ENCODE data around the gene NPHP4.

Gene NPHP4

DNA sequence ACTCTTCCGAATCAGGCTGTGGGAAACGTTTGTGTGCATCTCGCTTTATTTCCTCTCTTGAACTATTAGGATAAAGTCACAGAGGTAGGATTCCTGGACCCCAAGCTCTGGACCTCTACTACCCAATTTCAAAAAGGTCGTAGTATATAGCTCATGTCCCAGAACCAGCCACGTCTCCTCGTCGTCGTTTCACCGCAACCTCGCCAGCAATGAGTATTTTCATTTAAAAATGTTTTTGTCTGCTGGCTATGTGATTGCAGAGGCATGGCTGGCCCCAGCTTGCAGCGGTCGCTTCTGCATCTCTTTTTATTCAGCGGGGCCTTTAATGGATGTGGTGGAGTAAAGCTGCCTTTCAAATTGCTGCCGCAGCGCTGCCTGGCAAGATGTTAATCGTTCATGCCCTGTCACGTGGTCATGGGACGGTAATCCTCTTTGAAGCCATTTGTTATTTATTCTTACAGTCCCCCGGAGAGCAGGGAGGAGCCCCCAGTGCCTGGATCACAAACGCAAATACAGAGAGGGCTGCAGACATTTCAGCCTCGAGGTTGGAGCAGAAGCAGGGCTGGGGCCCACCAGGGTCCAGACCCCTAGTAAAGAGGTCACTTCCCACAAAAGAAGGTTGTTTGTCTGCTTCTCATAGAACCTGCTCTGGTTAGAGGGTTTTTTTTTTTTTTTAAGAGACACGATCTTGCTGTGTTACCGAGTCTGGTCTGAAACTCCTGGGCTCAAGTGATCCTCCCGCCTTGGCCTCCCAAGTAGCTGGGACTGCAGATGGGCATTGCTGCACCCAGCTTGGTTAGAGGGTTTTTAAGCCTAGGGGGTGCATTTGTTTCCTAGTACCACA lies 11.6 kb upstream of the NPHP4 start:
- DNase-seq, result no peak

DNA sequence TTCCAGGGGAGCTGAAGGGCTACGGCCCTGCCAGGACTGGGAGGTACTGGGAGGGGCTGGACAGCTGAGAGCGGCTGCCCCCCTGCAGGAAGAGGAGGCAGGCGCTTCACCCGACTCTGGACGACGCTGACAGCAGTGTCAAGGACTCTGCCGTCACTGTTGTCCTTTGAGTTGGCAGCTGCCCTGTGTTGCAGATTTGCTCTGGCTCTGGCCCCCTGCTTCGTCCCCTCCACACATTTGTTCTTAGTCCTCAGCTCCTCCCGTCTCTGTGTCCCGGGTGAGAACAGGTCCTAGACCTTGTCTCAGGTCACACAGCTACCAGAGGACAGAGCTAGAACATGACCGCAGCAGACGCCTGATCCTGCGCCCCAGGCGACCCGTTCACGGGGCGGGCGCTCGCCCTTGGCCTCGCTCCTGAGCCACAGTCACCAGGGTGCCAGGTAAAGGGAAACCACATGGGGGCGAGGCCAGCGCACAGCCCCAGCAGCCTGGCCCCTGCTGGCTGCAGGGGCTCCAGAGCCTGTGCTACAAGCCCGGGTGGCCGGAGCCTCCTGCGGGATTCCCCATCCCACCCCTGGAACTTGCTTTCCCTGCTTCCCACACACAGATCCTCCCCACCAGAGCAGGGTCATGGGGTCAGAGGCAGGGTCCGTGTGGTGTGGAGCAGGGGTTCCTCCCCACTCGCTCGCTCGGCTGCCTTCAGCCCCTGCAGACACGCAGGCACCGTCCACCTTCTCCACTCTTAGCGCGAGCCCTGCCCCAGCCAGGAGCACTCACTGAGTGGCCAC lies 10.7 kb upstream of the NPHP4 start:
- DNase-seq, result no peak

DNA sequence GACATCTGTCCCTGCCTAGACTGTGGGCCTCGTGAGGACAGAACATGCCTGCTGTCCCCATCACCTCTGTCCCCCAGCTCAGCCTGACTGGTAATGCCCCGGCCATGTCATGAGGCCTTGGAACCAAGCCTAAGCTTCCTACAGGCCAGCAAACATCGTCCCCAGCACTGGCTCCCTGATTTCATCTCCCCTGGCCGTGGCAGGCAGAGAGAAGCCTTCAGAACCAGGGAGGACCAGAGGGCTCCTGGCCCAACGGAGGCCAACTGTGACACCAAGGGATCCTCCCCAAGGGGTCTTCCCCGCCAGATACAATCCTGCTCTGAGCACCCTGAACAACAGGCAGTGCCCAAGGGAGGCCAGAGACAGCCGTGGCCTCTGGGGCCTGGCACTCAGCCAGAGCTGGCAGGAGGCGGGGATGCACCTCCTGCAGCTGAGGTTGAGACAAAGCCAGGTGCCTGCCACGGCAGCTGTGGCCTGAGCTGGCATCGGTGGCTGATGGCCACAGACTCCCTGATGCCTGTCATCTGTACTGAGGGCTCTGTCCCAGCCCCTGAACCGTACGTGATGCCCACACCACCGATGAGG lies 9.9 kb upstream of the NPHP4 start:
- DNase-seq, result no peak

DNA sequence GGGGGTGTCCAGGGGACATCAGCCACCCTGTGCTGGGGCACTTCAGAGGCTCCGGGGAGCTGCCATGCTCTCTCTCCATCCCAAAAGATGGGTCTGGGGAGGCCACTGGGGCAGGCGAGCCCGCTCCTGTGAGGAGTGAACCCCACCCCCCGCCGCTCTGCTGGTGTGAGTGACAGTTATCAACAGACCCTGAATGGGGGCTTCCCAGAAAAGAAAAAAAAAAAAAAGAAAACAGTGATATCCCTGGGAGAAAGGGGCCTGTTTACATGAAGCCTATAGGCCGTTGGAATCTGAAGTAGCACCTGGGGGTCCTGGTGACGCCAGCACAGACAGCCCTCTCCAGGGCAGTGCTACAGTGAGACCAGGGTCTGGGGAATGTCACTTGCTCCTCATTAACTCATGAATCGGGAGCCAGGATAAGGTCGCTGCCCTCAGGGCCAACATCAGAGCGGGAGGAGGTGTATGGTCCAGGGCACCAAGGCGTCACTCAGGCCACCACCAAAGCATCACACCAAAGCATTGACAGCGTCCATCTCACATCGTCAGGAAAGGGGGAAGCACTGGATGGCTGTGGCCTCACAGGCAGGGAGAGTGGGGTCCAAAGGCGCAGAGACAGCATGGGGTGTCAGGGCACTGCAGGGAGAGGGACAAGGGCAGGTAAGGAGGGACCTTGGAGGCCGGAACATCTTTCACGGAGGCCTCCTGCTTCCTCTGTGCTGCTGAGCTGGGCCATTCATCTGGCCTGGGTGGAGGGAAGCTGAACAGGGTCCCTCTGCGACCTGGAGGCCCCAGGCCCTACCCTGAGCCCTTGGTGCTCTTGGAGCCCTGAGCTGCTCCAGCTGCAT lies 8.4 kb upstream of the NPHP4 start:
- no peak for DNase-seq

DNA sequence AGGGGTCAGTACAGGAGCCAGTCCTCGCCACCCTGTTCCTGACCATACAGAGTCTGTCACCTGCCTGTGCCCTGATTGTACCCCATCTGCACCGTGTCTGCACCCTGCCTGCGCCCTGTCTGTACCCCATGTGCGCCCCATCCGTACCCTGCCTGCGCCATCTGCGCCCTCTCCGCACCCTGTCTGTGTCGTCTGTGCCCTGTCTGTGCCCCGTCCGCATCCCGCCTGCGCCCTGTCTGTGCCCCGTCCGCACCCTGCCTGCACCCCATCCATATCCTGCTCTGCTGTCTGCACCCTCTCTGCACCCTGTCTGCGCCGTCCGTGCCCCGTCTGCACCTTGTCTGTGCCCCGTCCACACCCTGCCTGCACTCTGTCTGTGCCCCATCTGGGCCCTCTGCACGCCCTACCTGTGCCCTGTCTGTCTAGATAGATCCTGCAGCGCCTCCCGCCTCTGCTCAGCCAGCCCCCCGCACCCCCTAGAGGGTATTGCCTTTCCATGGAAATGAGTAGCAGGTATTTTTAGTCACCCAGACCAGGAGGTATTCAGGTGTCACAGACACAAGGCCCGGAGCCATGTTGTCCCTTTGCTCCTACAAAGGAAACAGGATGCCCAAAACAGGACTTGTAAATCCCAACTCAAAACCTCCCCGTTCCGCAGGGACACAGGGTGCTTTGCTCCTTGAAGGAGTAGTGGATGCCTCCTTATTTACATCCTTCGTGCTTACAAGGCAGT lies 7.7 kb upstream of the NPHP4 start:
- no peak for DNase-seq

DNA sequence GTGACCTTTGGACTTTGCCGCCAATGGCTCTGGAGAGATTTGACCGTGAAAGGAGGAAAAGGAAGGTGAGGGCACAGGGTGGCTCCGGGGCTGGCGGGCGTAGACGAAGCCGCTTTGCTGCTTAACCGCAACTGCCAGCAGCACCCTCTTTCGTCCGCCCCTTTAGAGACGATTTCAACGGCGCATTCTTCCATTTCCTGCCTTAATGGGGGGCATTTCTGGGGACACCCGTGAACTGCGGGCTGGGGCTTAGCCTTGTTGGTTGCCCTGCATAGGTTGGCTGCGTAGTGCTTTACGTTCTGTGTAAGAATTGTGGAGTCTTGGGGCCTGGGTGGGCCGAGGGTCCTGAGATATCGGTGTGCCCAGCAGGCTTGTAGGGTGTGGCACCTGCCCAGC lies 6.7 kb upstream of the NPHP4 start:
- DNase-seq, result no peak

DNA sequence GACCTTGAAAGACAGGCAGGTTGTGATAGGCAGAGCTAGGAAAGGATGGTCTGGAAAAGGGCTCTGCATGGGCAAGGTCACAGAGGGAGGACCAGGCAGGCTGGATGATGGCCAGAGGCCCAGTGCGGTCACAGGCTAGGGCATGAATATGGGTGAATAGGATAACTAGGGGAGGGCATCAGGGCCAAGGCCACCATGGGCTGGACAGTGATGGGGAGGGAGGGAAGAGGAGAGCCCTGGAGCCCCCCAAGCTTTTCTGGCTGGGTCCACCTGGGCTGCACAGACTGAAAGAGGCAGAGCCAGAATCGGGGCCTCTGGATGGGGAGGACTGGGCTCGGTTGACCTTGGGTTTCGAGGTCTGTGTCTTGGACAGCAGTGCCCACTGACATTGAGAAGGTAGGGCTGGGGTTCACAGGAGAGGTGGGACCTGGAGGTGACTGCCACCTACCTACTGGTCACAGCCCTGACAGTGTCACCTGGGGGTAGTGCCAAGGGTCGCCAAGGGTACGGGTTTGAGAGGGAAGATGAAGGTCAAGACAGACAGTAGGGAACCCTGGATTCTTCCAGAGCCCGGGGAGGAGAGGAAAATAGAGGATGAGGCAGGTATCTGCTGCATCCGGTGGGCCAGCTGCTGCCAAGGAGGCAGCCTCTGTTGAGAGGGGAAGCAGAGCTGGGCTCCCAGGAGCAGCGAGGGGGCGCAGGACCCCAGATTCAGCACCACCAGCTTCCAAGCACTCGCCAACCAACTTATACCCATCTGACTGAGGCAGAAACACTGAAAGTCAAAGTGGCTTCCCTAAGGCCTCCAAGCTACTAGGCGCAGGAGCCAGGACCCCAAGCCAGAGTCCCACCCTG lies 6.1 kb upstream of the NPHP4 start:
- DNase-seq, result no peak

DNA sequence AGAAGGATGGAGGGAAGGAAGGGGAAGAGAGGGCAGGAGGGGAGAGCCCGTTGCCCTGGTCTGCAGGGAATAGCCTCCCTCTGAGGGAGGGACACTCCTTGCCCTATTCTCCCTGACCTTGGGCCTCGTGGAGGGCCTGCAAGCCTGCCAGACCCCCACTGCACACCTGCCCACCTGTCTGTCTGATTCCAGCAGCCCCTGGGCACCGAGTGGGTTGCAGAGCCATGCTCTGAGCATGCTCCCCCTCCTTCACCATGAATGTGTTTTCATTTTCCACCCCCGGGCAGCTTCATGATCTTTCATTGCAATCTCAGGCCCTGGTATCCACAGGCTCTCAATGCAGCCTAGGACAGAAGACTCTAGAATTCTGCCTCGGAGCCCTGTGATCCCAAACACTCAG lies 5.1 kb upstream of the NPHP4 start:
- no peak for DNase-seq

DNA sequence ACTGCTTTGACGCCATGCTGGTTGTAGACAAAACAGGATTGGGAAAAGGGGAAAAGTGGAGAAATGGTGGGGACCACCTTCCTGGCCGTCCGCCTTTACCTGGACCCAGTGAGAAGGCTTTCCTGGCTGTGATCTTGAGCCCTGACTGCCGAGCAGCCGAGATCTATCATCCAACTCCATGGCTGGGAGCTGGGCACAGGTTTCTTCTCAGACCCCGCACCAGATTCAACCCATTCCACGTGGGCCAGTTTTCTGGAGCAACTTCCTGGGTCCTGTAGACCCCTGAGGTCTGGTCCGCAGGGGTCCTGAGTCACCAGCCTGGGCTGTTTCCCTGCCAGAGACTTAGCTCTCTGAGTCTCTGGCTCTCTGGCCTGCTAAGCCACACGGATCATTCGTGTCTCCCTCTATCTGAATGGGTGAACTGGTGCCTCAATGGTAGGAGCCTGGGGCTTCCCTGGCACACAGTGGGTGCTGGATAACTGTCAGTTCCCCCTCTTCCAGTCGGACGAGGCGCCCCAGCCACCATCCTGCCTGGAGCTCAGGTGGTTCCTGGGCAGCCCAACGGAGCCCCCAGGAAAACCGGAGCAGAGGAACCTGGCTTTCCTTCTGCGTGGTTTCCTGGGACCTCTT lies 4.5 kb upstream of the NPHP4 start:
- no peak for DNase-seq

DNA sequence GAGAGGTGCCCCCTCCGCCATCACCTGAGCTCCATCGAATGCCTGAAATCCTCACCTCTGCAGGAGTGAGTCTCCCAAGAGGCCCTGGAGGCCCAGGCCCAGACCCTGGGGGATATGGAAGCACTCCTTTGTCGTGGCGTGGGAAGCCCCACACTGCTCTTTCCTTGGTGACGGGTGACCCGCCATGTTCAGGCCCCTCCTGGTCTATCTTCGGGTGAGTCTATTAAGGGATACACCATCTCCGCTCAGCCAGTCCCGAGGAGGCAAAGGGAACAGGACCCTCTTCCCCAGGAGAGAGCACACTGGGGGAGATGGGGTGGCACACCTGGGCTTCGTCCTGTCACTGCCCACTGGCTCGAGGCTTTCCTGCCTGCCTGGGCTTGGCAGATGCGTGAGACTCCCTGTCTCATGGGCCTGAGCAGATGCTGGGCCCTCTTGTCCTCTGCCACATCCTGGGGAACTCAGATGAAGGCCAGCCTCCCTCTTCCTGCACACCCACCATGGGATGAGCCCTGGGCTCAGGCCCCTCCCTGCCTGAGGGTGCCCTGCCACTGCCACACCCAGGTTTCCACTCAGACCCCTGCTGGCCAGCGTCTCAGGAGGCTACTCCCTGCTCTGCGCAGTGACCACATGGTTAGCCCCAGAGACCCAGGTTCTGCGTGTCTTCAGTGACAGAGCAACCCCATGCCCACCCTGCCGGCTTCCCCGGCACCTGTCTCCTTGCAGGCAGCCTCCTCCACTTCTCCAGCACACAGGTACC lies 3.8 kb upstream of the NPHP4 start:
- no peak for DNase-seq

DNA sequence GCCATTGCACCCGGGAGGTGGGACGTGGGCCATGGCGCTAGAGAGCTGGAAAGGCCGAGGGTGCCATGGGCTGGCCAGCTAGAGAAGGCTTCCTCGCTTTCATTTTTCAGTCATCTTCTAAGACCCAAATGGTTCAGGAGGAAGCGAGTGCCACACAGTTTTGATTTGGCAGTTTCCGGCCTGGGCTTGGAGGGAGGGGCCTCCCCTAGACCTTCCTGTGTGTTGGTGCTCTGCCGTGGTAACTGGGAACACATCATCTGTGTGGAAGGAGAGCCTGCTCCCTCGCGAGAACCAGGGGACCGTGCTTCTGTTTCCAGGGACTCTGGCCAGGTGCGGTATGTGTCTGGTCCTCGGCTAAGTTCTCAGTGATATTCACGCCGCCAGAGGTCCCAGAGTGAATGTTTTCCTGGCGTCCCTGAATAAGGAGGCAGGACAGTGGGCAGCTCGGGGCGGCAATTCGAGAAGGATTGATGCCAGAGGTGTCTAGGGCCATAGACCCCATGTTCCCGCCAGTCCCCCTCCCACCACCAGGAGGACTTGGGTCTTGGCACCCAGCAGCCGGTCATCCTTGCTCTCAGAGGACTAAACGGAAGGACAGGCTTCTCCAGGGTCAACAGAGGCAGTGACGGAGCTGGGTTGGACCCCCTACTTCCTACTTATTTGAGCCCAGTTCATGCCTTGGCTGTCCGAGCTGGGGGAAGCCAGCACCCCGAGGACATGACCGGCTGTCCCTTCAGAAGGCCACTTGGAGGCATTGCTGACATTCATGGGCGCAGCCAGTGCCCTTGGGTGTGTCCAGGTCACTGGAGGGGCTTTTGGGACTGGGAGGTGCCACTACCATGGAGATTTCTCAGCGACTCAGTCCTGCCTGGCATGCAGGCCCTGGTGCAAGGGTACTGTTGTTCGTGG lies 2.7 kb upstream of the NPHP4 start:
- DNase-seq, result no peak

DNA sequence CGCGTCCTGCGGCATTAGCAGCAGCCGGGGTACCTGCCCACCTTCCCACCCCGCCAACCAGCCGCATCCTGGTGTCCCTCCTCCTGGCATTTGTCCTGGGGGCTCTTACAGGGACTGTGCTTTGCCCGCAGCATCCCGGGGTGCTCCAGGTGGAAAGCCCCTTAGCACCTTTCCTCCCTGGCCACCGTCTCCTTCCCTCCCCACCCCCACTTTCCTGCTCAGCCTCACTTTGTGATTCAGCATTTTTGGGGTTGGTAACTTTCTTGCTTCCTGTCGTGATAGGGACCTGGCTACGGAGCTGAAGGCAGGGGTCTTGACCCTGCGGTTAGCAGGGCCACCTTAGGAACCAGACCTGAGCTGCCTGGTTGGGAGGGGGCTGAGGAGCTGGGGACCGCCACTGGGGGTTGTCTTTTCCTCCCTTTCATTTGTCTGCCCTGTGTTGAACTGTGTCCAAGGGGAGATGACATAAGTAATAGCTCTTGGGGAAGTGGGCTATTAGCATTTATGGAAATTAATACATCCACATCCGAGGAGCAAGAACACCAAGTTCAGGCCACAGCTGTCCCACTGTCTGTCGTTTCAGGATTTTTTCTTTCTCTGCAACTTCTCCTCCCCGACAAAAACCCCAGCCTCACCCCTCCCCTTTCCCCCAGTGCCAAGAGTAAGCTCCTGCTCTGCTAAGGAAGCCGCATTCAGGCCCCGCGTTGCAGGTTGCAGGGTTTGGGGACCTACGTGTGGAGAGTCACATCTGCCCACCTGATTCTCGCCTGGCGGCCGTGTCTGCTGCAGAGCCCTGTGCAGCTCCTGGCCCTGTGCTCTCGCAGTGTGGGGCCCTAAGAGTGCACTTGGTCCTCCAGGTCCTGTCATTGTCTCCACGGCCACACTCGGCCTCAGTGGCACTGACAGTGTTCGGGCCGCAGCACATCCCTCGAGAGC lies 1.6 kb upstream of the NPHP4 start:
- DNase-seq, result no peak

DNA sequence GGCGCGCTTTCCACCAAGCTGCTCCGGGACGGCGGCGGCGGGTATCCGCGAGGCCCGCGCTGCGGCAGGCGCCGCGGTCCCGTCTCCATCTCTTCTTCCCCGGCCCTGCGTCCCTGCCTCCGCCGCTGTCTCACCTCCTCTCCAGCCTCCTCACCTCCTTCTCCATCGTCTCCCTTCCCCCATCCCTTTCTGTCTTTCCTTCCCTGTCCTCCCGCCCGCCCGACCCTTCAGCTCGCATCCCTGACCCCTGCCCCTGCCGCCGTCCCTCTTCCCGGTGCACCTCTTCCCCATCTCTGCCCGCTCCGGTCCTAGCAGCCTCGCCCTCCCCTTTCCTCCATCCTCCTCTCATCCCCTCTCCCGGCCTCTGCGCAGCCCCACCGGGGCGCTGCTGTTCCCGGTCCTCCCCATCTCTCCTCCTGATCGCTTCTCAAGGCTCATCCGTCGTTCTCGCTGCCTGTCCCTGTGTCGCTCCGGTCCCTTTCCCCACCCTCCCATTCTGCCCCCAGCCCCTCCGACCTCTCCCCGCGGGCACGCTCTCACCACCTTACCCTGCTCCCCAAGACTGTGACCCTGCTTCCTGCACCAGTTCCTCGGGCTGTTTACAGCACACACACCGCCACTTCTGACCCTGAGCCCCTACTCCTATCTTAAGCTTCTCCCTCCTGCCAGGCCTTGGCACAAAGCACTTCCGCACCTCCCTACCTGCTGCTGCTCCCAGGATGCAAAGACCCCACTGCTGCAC lies 760 bp upstream of the NPHP4 start:
- peak; percentile 34 for DNase-seq

DNA sequence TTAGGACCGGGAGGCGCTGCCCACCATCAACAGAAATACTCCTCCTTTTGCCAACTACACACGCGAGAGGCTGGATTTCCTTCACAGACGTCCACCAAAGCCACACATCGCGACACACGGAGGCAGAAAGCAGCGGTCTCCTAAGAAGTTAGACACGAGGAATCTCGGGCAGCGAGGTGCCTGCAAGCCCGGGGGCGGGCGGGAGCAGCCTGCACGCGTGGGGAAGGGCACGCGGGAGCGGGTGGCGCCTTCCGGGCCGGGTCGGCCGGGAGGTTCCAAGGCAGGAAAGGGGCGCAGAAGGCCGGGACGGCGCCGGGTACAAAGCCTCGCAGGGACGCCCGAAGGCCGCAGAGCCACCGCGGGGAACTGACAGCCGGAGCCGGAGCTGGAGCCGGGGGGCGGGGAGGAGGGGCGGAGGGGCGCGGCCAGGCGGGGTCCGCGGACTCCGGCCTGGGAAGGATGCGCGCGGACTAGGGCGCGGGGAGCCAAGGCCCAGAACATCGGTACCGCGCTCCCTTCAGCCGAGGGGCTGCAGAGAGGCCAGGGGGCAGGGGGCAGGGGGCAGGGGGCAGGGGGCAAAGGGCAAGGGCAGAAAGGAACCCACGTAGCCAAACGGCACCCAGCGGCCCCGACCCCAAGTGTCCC lies 722 bp downstream of the NPHP4 start:
- no peak for DNase-seq

DNA sequence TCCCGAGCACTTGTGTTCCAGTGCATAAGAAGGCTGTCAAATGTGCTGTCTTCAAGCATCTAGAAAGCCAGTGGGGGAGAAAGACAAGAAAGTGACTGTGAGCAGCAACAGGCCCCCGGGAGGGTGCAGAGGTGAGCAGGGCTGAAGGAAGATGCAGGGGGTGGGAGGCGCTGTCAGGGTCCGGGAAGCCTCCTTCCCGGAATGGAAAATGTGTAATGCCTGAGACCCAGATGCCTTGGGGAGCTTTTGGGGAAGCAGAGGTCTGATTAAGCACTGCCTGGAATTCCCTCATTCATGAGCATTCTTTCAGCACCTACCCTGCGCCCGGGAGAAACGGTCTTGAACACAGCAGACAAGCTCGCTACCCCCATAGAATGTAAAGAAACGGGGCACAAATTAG lies 1.3 kb downstream of the NPHP4 start:
- no peak for DNase-seq

DNA sequence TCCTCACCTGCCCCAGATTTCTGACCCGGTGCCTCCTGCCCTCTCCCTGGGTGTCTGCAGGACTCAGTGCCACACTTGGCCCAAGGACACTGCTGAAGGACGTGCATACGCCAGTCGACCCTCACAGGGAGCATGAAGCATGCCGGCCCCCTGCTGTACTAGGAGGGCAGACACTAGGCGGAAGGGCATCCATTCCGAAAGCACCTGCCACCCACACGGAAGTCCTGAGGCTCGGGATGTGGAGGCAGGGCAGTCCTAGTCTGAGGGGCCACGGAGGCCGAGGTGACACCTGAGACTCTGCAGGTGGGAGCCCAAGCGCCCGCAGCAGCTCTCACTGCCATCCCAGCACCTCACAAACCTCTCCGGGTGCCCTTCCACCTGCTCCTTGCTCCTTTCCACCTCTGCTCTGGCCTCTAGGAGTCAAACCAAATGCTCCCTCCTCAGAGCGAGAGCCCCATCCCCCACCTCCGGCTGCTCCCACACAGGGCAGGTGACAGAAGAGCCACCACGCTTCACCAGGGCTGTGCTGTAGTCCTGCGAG lies 2.4 kb downstream of the NPHP4 start:
- DNase-seq, result no peak
